HG03064 (cell line): ENCODE results near the gene SEMA6D.
"Not testable (repeated sequence)": the region's sequence is repeated elsewhere in the genome, so short reads cannot be mapped to it uniquely, and the experiment has no call there.

Experiments used
- ATAC-seq: cut with Tn5 transposase; IDR thresholded peaks from one replicate; pipeline ENCODE4 v1.9.1; 2021; ENCODE audit warnings: low read depth; ENCODE audit not compliant: unreplicated experiment

The SEMA6D gene

DNA sequence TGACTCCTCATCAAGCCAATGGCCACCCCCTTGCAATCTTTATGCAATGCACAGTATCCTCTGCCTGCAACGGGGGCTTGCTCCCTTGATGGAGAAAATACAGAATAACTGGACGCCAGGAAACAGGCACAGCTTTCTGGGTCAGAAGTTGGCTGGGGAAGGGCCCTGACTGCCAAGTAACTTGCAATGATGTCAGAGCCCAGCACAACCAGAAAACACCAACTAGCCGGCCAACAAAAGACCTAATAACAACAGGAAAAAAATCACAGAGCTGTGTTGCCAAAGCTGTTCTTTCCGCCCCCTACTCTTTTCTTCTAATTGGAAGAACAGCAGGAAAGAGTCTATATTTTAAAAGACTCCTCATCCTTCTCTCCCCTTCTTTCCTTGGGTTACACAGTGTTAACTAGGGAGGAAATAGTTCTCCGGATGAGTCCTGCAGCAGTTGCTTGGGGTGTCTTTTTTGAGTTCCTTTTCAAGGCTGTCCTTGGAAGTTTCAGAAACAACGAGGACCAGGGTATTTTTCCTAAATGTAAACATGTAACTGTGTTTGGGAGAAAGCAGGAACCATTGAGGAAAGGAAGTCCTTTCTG is 1.4 kb upstream of the SEMA6D start:
- ATAC-seq = no peak

DNA sequence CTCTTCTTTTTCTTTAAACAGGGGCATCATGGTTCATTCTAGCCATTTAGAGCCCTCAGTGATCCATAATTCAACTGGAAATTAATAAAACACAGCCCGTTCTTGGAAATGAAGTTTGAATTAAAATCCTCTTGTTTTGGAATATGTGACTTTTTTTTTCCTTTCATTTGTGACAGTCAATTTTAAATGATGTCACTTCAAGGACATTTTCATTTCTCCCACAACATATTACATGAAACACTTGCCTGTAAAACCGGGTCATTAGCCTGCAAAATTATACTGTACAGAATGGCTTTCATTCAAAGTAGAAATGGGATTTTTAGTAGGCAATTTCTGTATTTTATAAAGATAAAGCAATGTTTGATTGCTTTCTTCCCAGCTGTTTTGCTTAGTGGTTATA is 789 bp upstream of the SEMA6D start:
- ATAC-seq = no peak

DNA sequence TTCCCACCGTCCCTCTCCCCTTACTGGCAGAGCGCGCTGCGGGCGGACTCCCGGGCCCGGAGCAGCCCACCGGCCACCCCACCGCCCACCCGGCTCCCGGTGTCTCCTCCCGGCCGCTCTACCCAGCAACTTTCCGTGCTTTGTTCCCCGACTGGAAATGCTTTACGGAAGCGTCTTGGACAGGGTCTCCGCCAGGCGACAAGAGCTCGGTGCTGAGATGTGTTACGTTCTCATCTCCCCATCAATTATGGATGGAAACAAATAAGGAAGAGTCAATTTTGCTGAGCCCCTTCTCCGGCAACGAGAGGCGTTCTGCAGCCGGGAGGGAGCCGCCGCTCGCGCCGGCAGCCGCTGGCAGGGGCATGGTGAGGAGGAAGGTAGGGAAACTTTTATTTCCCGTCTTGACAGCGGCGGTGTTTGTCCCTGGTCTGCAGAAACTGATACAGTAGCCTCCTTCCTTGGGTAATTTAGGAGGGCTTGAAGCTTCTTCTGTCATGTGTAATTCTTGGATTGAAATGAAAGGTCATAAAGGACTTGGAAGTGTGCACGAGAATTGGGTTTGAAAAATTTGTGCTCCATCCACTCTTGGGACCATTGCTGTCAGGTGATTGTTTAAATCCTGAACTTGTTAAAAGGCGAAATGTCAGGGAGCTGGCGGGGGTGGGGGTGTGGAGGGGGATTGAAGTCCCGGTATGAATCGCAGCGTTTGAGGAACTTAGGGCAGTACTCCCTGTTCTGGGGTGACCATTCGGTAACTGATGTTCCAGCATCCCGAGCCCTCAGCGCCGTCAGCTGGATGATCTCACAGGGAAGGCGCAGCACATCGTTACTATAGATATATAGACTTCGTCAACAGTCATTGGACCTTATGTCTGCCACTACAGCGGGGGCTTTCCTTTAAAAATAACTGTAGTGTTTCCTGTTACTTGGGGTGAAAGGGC is 1.5 kb downstream of the SEMA6D start:
- no peak for ATAC-seq

DNA sequence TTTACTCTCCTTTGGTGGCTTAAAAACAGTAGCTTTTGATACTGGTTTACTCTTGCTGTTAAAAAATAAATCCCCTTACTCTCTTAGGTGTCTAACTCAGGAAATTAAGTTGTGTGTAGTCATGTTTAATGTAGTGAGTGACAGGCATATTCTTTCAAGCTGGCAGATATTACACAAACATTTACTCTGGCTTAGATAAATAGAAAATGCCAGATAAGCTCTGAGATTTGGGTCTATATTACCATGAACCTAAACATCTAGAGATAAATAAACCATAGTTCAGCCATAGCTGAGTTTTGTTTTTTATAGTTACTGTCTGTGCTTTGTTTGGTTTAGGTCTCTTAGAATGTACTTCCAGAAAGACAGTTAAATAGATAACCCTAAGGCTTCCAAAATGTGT is 2.4 kb downstream of the SEMA6D start:
- ATAC-seq = no peak

DNA sequence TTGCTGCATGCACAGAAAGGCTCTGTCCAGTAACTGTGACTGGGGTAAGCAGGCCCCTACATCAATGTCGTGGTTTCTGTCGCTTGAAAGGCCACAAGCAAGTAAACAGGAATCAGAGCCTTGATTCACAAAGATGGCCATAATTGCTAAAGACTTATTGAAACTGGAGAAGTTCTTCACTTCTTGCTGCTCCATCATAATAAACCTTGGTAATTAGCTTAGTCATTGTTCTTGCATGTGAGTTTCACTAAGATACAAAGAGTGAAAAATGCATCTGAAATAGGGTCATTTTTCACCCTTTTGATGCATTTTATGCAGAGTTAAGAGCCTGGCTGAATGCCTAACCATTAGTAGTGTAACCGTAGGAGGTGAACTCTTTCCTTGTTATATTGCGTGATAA is 3.2 kb downstream of the SEMA6D start:
- no peak for ATAC-seq

DNA sequence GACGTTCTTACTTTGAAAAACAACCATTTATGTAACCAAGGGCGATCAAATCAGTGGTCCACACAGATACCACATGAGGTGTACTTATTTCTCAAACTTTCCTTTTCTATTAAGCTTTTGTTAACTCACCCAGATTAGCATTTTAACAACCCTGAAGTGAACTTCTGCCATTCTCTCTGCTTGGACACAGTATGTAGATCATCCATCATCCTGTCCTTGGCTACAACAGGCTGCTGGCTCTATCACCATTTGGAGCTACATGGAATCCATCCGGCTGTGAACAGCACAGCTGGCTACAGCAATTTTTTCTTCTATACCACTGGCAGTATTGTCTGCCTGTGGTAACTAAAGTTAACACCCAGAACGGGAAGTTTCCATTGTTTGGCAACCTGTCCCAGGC is 4.4 kb downstream of the SEMA6D start:
- ATAC-seq = no peak

DNA sequence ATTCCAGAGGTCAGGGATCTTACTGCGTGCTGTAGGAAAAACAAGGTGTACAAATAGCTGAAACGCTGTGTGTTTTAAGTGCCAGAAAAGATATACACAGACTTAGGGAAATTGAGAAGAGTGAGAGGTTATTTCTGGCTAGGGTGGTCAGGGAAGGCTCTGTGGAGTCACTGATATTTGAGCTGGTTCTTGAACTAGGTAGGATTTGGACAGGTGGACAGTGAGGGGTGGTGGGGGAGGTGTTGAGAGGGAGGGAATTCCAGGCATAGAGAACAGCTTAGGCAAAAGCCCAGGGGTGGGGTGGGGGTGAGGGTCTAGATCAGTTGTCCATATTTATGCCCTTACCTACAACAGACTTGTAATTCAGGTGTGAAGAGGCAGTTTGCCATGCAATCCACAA is 7.0 kb downstream of the SEMA6D start:
- ATAC-seq = no peak

DNA sequence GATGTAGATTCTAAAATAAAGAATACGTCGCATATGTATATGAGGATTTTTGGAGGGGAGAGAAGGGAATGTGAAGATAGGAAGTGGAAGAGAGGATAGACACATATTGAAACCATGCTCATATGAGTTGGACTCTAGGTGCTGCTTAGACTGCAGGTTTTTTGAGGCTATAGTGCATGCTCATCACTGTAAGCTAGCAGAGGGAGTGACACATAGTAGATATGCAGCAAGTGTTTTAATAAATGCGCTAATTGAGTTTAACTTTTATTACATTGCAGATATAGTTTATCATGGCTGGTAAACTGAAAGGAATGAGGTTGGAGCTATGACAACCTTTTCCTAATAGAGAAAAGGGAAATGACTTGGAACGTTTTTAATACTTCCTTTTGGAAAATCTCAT is 7.7 kb downstream of the SEMA6D start:
- no peak for ATAC-seq

DNA sequence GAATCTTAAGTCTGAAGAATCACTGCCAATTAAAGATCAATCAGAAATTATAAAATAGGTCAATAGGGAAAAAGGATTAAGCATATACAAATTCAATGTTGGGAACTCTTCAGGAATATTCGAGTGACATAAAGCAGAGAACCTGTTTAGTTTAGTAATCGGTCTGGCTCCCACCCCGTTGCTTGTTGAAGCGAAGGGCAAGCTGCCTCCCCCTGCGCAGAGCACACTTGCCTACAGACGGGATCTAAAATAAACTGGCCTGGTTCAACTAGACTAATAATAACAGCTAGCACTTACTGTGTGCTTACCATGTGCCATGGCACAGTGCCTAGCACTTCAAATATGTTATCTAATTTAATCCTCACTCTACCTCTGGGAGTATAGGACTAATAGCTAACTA is 8.6 kb downstream of the SEMA6D start:
- ATAC-seq = no peak

DNA sequence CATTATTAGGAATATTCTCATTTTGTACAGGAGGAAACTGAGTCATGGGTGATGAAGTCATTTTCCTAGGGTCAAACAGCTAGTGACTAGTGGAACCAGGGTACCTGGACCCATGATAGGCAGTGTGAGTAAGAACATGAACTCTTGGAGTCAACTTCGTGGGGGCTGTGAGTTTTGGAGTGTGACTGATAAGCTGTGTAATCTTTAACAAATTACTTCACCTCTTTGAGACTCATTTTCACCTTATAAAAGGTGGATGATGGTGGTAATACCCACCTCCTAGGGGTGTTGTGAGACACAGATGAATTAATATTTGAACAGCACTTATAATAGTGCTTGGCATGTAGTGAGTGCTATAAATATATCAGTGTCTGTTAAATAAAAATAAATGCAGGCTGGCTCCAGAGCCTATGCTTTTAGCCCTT is 9.1 kb downstream of the SEMA6D start:
- no peak for ATAC-seq

DNA sequence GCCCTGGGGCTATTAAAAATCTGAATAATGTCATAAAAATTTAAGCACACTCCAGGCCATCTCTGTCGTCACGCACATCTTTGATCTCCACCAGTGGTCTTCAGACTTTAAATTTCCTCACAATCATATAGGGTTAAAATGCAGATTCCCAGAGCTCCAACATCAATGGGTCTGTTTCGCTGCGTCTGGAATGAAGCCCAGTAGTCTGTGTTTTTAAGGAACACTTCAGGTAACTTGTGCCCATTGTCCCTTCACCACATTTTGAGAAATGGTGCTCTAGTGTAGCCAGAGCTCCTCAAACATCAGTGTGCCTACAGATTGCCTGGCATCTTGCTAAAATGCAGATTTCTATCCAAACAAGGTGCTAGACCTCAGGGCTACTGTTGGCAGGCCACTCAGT is 9.8 kb downstream of the SEMA6D start:
- no peak for ATAC-seq

DNA sequence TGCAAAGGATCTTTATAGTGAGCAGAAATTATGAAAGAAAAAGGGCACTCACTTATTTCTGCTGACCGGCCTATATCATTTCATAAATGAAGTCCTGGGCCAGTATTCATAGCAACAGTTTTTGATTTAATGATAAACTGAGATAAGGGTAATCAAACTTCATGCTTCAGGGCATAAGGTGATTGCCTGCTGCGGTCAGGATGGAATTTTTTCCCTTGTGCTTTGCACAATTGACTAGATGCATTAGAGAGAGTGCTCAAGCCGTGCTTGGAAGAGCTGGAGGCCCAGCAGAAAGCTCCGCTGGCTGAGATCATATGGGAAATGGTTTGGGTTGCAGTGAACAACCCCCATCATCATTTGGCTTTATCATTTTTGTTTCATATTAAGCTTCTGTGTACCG is 10.4 kb downstream of the SEMA6D start:
- ATAC-seq = no peak

DNA sequence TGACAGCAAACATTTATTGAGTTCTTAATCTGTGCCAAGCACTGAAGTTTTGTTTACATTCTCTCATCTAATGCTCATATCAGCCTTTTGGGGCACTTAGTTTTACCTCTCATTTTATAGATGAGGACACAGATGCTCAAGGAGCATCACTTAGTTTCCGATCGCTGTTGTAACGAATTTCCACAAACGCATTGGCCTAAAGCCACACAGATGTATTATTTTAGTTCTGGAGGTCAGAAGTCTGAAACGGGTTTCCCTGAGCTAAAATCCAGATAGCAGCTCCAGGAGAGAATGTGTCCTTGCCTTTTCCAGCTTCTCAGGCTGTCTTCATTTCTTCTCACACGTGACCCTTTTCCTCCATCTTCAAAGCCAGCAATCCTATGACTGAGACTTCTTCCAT is 11.1 kb downstream of the SEMA6D start:
- no peak for ATAC-seq

DNA sequence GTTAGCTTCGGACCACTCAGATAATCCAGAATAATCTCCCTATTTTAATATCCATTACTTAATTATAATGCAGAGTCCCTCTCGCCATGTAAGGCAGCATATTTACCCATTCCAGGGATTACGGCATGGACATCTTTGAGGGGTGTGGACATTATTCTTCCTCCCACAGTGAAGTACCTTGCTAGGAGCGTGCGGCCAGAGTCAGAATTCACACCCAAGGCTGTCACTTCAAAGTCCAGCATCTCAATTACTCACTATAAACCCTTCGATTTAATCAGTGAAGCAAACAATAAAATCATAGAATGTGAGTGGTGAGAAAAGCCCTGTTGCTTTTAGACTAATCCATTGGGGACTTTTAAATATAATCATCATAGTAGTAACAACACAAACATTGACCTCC is 11.6 kb downstream of the SEMA6D start:
- no peak for ATAC-seq

DNA sequence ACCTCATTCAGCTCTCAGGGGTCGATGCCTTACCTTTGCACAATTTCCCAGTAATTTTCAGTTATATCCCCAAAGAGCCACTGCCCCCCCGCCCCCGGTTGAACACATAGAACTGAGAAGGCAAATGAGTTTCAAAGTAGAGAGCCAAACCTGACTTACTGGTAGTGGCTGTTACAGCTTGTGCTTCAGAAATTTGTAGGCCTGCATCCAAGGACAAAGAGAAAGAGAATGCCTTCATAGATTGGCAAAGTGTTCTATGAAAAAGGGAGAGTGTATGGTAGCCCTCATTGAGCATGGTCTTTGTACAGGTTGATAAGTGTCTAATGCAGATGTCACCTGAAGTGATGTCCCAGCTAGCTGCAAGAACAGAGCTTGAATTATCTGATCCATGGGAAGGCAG is 13.9 kb downstream of the SEMA6D start:
- ATAC-seq = no peak

DNA sequence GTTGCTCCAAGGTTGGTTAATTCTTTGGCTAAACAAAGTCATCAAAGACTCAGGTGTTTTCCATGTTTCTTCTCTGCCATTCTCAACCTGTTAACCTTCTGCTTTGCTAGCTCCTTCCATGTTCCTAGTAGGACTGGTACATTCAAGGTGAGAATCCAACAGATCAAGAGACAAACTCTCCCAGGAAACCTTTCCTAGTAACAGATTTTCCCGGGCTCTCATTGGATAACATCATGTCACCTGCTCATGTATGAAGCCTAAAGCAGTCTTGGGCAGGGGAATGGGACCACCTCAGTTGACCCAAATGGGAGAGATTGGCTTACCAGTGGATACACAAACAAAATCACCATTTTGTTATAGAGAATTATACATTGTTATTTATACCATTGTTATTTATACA is 14.9 kb downstream of the SEMA6D start:
- no peak for ATAC-seq

DNA sequence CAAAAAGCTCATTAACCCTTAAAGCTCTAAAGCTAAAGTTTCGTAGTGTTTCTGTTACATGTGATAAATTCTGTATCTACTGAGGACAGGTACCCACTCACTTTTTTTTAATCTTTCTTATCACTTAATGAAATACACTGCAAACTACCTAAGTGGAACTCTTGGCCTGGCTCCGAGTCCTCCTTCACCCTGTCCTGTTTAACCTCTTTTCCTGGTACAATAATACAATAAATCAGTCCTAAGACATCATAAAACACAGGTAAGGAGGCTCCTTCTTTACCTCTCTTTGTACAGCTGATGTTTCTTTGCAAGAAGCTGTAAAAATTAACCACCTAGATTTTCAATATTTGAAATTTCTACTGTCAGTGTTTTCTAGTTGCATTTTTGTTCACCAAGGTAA is 15.8 kb downstream of the SEMA6D start:
- ATAC-seq = no peak

DNA sequence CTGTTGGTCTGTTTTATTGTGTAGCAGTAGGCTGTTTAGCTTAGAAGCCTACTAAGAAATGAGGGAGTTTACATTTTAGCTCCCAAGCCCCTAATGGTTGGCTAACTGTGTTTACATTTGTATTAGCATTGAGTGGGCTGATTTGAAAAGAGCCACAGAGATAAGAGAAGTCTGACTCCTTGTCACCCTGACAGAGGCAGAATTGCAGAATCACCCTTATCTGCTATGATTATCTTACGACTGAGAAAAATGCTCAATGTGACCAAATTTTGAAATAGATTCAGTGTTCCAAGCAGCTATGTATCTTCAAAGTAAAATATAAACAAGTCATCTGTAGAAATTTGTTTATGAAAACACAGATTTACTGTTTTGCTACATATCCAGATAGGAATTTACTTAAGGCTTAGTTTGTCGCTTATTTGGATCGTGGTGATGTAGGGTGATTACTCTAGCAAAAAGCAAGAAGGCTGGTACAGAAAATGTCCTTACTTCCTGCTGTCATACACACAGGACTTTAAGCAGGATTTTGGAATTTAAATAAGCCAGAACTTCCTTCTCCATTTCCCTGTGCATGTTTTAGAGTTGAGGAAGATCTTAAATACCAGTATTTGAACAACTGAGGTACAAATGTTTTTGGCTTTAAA is 19.0 kb downstream of the SEMA6D start:
- ATAC-seq = no peak

DNA sequence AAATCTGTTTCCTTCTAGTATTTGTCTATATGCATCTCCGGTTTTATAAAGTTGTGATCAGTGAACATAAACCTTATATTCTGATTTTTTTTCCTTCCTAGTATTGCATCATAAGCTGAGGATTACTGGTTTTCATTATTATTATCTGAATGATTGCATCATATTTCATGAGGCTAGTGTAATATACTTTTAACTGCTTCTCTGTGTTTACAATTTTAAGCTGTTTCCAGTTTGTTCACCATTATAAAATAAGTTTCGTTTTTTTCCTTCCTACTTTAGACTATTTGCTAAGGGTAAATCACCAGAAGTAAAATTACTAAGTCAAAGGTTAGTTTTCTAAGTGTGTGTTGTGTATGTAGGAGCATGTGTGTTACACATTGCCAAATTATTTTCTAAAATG is 20.2 kb downstream of the SEMA6D start:
- ATAC-seq = no peak

DNA sequence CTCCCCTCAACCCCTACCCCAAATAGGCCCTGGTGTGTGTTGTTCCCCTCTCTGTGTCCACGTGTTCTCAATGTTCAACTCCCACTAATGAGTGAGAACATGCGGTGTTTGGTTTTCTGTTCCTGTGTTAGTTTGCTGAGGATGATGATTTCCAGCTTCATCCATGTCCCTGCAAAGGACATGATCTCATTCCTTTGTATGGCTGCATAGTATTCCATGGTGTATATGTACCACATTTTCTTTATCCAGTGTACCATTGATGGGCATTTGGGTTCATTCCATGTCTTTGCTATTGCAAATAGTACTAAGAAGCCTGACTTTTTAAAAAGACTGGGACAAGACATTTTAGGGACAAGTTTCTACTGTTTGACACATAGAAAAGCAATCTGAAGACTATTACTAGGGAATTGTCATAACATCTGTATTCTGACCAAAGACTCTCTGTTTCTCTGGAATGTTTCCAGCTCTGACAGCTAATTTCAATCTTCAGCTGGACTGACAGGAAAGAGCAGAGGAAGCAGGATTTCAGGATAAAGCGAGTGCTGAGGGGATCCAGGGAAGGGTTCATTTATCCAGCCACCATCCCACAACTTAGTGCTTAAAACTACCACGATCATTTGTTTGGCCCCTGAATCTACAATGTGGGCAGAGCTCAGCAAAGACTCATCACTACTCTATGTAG is 21.0 kb downstream of the SEMA6D start:
- ATAC-seq = not testable (repeated sequence)

DNA sequence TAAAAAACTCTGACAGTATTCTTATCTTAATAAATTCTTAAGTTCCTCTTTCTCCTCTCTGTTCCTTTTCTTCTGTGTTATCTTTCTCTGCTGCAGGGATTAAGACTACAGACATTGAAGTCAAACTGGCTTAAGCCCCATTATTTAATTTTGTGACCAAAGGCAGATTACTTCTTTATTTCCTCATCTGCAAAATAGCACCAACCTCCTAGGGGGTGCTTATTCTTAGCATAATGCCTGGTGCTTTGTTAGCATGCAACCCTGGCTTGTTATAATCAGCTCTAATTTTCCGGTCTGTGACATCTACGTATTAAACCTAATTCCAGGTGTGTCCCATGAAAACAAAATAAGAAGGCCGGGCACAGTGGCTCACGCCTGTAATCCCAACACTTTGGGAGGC is 23.8 kb downstream of the SEMA6D start:
- no peak for ATAC-seq
